ENCODE measurements around the gene COPRS. TPM values are rescaled to one million over a fixed set of nuclear protein-coding genes. Genes with fewer than 3 reads are reported as not detected.

COPRS gene
- total RNA-seq, 1 experiment from 2014 or later = 52.4 TPM

GRCh38 chr17:31845291-31845690 lies 13.8 kb downstream of the COPRS start (continued):
- TF ChIP-seq JUND (IDR thresholded peaks at IDR 0.05) (no peak), SRF (IDR thresholded peaks at IDR 0.05; ENCODE audit: low read depth) (no peak), YY1 (IDR thresholded peaks at IDR 0.05; ENCODE audit: extremely low read depth, insufficient replicate concordance, low read depth, low read length) (no peak)

DNA sequence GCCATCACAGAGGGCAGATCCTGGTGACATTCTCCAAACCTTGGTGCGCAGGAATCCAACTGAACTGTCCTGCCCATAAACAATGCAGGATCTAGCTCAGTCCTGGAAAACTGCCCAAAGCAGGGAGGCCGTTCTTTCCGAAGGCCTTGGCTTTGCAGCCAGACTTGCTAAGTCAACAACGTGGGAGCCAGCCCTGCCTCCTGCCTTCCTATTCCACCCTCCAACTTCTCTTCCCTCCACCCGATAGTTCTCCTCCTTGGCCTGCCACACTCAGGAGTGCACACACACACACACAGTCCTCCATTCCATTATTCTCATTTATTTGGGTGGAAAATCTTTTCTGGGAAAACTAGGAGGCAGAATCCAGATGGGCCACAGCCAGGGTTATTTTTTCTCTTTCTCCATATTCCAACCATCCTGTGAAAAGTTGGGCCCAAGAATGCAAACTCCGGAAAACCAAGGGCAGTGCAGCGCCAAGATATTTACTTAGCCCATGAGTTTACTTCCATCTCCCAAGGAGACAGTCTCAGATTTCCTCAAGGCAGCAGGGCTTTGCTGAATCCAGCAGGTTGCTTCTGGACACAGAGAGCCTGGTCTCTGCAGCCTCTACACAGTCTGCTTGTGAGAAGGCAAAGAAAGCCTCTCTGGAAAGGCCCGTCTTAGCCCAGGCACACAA lies 15.8 kb downstream of the COPRS start:
- no TSS peak for BruUV-seq (replicated peaks)
- Histone ChIP-seq H3K9me3 (ENCODE audit: control insufficient read depth in 1 of 2, insufficient read depth in 1 of 2, low read depth in 1 of 2, low read length in 2 of 2) (no peaks in the 10 kb centered on the region), H2AFZ (ENCODE audit: low read depth, low read length, poor library complexity, severe bottlenecking) (no peak overlapping the region), H3K4me2 (ENCODE audit: low read length) (no peak overlapping the region), H3K9ac (ENCODE audit: low read length) (no peak overlapping the region), H3K79me2 (ENCODE audit: insufficient read depth, low read length) (no peaks in the 10 kb centered on the region), H4K20me1 (ENCODE audit: insufficient read depth) (no peaks in the 10 kb centered on the region), H3K4me1 (ENCODE audit: control insufficient read depth in 1 of 2, insufficient read depth in 2 of 2, low read length in 2 of 2) (peaks cover 0 to 4% of the 10 kb centered on the region in 2 experiments; a peak in 1 of 4 replicates), H3K4me3 (replicated peaks in 1 of 2; ENCODE audit: low read depth in 1 of 2, low read length in 2 of 2) (no peak overlapping the region), H3K27ac (ENCODE audit: low read depth, low read length) (no peak overlapping the region), H3K9me2 (ENCODE audit: insufficient read depth) (no peaks in the 10 kb centered on the region), H3K27me3 (ENCODE audit: insufficient read depth, low read length) (no peaks in the 10 kb centered on the region), H3K36me3 (ENCODE audit: control insufficient read depth in 1 of 2, insufficient read depth in 2 of 2, low read length in 2 of 2) (no peaks in the 10 kb centered on the region)
- ChIA-PET POLR2A (interaction anchor here (0.7 kb wide), 1 partner anchor 303 kb away, joined by 3 read pairs; no protein-coding TSS in a partner anchor), RAD21 (ENCODE audit: low non-redundant PET in 1 of 2, low total read pairs in 2 of 2, uncharacterized antibody in 2 of 2, unreplicated experiment in 2 of 2) (interaction anchor here (0.6 to 1.3 kb wide), 5 partner anchors 89 to 310 kb away, joined by 3 to 5 read pairs (median 4); no protein-coding TSS in a partner anchor), CTCF (interaction anchor here (0.7 to 3.0 kb wide), 18 partner anchors 9 to 454 kb away, joined by 3 to 32 read pairs (median 4); partner anchors contain the start of gene COPRS)
- intact Hi-C loops (cut with micrococcal nuclease) = loop anchor here (5.0 kb wide), 1 partner anchor 456 kb away; no protein-coding TSS in a partner anchor
- ATAC-seq (0 out of 2 replicates have a peak, but pooled peaks have one; percentile 6), DNase-seq (ENCODE audit: low read depth, low spot score) (no peak)
- TF ChIP-seq SP1 (IDR thresholded peaks at IDR 0.05; ENCODE audit: low read depth) (no peak), EZH2 (IDR thresholded peaks at IDR 0.05) (no peak), EGR1 (IDR thresholded peaks at IDR 0.05; ENCODE audit: low read depth) (no peak), FOSL1 (IDR thresholded peaks at IDR 0.05; ENCODE audit: low read depth) (no peak)
- TF ChIP-seq, protein P1, sequence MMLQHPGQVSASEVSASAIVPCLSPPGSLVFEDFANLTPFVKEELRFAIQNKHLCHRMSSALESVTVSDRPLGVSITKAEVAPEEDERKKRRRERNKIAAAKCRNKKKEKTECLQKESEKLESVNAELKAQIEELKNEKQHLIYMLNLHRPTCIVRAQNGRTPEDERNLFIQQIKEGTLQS (IDR thresholded peaks at IDR 0.05) = no peak
